CD4-positive, alpha-beta T cell treated with Interleukin-6 at 100 ng/mL for 8 hours (primary cell): ENCODE measurements around the gene SND1.
"Not testable (repeated sequence)": the region's sequence is repeated elsewhere in the genome, so short reads cannot be mapped to it uniquely, and the experiment has no call there.

ENCODE experiments used
- DNase-seq: peaks from one replicate; pipeline ENCODE4 v3.0.0-alpha.2; 2020; ENCODE audit warnings: mixed read lengths, low spot score

The SND1 gene

GRCh38 chr7:127961786-127962453, 309.9 kb downstream of the SND1 start:
- DNase-seq: no peak

- no peak for DNase-seq
These were observed 310.8 kb downstream of the SND1 start for GRCh38 chr7:127962589-127963361.

- DNase-seq: not testable (repeated sequence)
These were observed 311.9 kb downstream of the SND1 start for GRCh38 chr7:127963850-127964249.

- DNase-seq: no peak
These were observed 315.3 kb downstream of the SND1 start for GRCh38 chr7:127967281-127967680.

GRCh38 chr7:127968547-127968946, 316.6 kb downstream of the SND1 start:
- no peak for DNase-seq

- no peak for DNase-seq
These were observed 321.8 kb downstream of the SND1 start for GRCh38 chr7:127973832-127974231.

GRCh38 chr7:127974446-127975035, 322.5 kb downstream of the SND1 start:
- DNase-seq: no peak

GRCh38 chr7:127976056-127976737, 324.2 kb downstream of the SND1 start:
- DNase-seq: no peak

- no peak for DNase-seq
These were observed 324.7 kb downstream of the SND1 start for GRCh38 chr7:127976738-127977120.

GRCh38 chr7:127978421-127978820, 326.4 kb downstream of the SND1 start:
- no peak for DNase-seq

GRCh38 chr7:127979113-127979727, 327.2 kb downstream of the SND1 start:
- DNase-seq: no peak

- DNase-seq: no peak
These were observed 327.7 kb downstream of the SND1 start for GRCh38 chr7:127979728-127980126.

- DNase-seq: no peak
These were observed 328.9 kb downstream of the SND1 start for GRCh38 chr7:127980901-127981300.

GRCh38 chr7:127981965-127982364, 330.0 kb downstream of the SND1 start:
- DNase-seq: no peak

GRCh38 chr7:127983804-127984332, 331.9 kb downstream of the SND1 start:
- DNase-seq: no peak

GRCh38 chr7:127986581-127987521, 334.9 kb downstream of the SND1 start:
- no peak for DNase-seq

GRCh38 chr7:127988751-127989150, 336.8 kb downstream of the SND1 start:
- DNase-seq: no peak

GRCh38 chr7:127993317-127993716, 341.3 kb downstream of the SND1 start:
- DNase-seq: no peak

- DNase-seq: no peak
These were observed 342.0 kb downstream of the SND1 start for GRCh38 chr7:127993987-127994386.

GRCh38 chr7:127995156-127995880, 343.3 kb downstream of the SND1 start:
- no peak for DNase-seq
